Spinal cord (tissue), 10 donors: ENCODE data around the gene FLRT2. TPM values are rescaled to one million over a fixed set of nuclear protein-coding genes. Genes with fewer than 3 reads are reported as not detected.

ENCODE experiments used
- DNase-seq, 6 donors: peaks; one replicate each; pipeline versions ENCODE4 v3.0.0 to v3.0.0-alpha.2; 2013 to 2015; ENCODE audit warnings: low spot score in 6 of 6, low read depth in 4 of 6
- H3K27ac ChIP-seq: one replicate; pipeline ENCODE4 v1.5.1; 2013; ENCODE audit warnings: low read depth, low read length, control low read depth
- H3K27me3 ChIP-seq: one replicate; pipeline ENCODE4 v1.6.1; 2013; ENCODE audit warnings: low read length; ENCODE audit not compliant: control insufficient read depth, insufficient read depth
- H3K36me3 ChIP-seq: one replicate; pipeline ENCODE4 v1.6.1; 2013; ENCODE audit warnings: low read length; ENCODE audit not compliant: control insufficient read depth, insufficient read depth
- H3K4me1 ChIP-seq: one replicate; pipeline ENCODE4 v1.6.1; 2013; ENCODE audit warnings: low read length; ENCODE audit not compliant: control insufficient read depth, insufficient read depth
- H3K4me3 ChIP-seq: one replicate; pipeline ENCODE4 v1.5.1; 2013; ENCODE audit warnings: low read depth, low read length, control low read depth
- H3K9me3 ChIP-seq: one replicate; pipeline ENCODE4 v1.6.1; 2013; ENCODE audit warnings: low read length; ENCODE audit not compliant: control insufficient read depth, insufficient read depth
- WGBS: methylation state at CpG from one replicate; pipeline ENCODE4 v1.1.5; 2013; ENCODE audit warnings: missing lambda C conversion rate; ENCODE audit not compliant: insufficient coverage; 5-methylcytosine and 5-hydroxymethylcytosine counted together
- polyA plus RNA-seq, 2 donors: library from polyadenylated mRNA; unstranded; fragments of 120-200 nt; gene quantifications; one replicate each; pipeline ENCODE4 v1.2.1, GENCODE V29; 2013; ENCODE audit not compliant: insufficient read length in 2 of 2
- total RNA-seq, 2 donors: library from RNA; depleted of rRNA in 1 of 2; stranded (reverse); fragments of 120-200 nt in 1 of 2; fragments of >200 nt in 1 of 2; gene quantifications; one replicate each; pipeline versions ENCODE4 v1.2.3 to v1.2.4, GENCODE V29; 2013 to 2014
- donor health status: healthy.

Gene FLRT2
- total and polyA plus RNA-seq, 4 donors = 60.2 to 215 (median 65.3) TPM

DNA sequence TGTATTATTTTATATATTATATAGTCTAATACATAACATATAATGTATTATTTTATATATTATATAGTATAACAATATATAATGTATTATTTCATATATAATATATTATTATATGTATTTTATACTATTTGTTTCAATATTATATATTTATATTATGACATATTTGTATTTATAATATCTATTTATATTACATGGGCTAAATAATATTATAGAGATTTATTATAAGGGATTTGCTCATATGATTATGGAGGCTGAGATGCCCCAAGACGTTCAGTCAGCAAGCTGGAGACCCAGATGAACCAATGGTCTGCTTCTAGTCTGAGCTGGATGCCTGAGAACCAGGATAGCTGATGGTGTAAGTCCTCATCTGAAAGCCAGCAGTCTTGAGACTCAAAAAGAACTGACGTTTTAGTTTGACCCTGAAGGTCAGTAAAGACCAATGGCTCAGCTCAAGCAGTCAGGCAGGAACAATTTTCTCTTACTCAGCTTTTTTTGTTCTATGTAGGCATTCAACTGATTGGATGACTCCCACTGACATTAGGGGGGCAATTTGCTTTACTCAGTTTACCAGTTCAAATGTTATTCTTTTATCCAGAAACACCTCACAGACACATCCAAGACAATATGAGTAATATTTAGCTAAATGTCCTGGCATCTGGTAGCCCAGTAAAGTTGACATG, 130.4 kb downstream of the FLRT2 start:
- no peak for DNase-seq
- WGBS = 64% methylated on average over 2 of the region's 2 CpGs
- Histone ChIP-seq H3K27ac (no peak overlapping the region), H3K4me3 (no peak overlapping the region), H3K27me3 (no peaks in the 10 kb centered on the region), H3K9me3 (no peaks in the 10 kb centered on the region), H3K36me3 (no peaks in the 10 kb centered on the region), H3K4me1 (no peaks in the 10 kb centered on the region)

DNA sequence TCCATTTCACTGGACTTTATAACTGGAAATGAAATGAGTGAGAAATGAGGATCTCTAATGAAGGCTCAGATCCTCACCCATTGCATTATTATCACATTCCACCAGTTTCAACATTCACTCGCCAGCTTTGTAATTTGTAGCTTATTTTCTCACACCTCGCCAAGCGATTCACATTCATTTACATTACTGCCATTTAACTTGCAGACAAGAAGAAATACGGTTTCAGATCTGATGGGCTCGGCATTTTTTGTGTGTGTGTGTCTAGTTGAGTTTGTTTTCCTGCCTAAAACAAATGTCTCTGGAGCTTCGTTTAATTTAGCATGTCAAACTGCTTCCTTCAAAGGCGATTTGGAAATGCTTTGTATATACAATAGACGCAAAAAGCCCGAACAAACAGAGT, 132.2 kb downstream of the FLRT2 start:
- DNase-seq = peak in 2 of 6 donors; percentile 18 to 76
- H3K4me3 ChIP-seq = no peak overlapping the region
- WGBS = no CpG with 5 or more reads among the region's 9 CpGs
- no peak overlapping the region for H3K27ac ChIP-seq
- no peaks in the 10 kb centered on the region for H3K4me1 ChIP-seq
- H3K27me3 ChIP-seq = no peaks in the 10 kb centered on the region
- no peaks in the 10 kb centered on the region for H3K9me3 ChIP-seq
- no peaks in the 10 kb centered on the region for H3K36me3 ChIP-seq

GRCh38 chr14:85663256-85663655, 133.3 kb downstream of the FLRT2 start:
- Histone ChIP-seq H3K27ac (no peak overlapping the region), H3K4me3 (no peak overlapping the region), H3K36me3 (no peaks in the 10 kb centered on the region), H3K27me3 (no peaks in the 10 kb centered on the region), H3K4me1 (no peaks in the 10 kb centered on the region), H3K9me3 (no peaks in the 10 kb centered on the region)
- no CpG with 5 or more reads among the region's 2 CpGs for WGBS
- DNase-seq = no peak

DNA sequence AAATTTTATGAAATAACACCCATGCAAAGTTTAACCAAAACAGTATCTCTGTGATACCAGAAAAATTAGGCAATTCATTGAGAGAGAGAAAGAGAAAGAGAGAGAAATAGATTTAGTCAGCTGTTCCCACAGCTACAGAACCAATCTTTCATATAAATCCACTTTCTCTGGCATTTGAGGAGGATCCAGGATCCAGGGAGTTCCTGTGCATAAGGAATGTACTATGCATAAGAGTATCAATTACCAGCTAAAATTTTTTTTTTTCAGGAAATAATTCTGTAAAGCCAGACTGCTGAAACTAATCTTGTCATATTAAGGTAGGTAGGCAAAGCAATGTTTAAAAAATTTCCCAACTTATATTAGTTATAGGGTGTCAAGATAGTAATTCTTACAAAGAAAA, 133.7 kb downstream of the FLRT2 start:
- Histone ChIP-seq H3K9me3 (no peaks in the 10 kb centered on the region), H3K27ac (no peak overlapping the region), H3K27me3 (no peaks in the 10 kb centered on the region), H3K4me1 (no peaks in the 10 kb centered on the region), H3K4me3 (no peak overlapping the region), H3K36me3 (no peaks in the 10 kb centered on the region)
- DNase-seq = no peak

DNA sequence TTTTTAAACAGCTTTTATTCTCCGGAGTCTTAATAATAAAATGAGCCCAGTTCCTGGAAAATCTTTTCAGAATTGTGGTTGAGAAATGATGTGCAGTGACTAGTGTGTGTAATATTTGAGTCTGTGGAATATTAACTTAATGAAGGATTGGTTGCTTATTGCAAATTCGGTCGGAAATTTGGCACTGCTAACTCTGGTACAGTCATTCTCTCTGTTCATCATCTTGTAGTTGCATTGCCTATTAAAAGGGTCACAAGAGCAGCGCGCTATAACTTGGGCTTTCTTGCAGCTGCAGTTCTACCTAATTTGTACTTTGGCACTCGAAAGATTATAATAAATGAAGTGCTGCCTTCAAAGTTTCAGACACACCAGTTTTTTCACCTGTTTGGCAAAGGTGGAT, 146.0 kb downstream of the FLRT2 start:
- 96% methylated on average over 4 of the region's 6 CpGs for WGBS
- Histone ChIP-seq H3K9me3 (no peaks in the 10 kb centered on the region), H3K4me3 (no peak overlapping the region), H3K27me3 (no peaks in the 10 kb centered on the region), H3K4me1 (no peaks in the 10 kb centered on the region), H3K36me3 (no peaks in the 10 kb centered on the region), H3K27ac (no peak overlapping the region)
- no peak for DNase-seq

GRCh38 chr14:85686908-85687307, 157.0 kb downstream of the FLRT2 start:
- no peak for DNase-seq
- H3K9me3 ChIP-seq = no peaks in the 10 kb centered on the region
- no peaks in the 10 kb centered on the region for H3K36me3 ChIP-seq
- WGBS = no CpG with 5 or more reads among the region's 1 CpG
- H3K27me3 ChIP-seq = no peaks in the 10 kb centered on the region
- no peaks in the 10 kb centered on the region for H3K4me1 ChIP-seq
- H3K4me3 ChIP-seq = no peak overlapping the region
- no peak overlapping the region for H3K27ac ChIP-seq

DNA sequence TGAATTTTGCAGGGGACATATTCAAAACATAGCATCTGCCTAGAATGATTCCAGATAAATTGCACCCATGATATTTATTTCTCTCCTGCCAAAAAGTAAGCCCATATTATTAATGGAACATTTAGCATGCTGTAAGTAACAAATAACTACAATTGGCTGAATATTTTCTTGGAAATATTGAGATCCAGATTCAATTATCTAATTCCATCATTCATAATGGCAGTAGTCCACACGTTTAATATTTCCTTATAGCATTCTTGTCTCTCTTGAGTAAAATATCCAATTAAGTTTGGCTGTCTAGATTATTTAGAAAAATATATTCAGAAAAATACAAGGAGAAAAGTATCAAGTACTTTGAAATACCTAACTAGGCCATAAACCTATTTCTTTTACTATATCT, 157.5 kb downstream of the FLRT2 start:
- no peak overlapping the region for H3K27ac ChIP-seq
- no CpG with 5 or more reads among the region's 1 CpG for WGBS
- H3K4me3 ChIP-seq = no peak overlapping the region
- no peaks in the 10 kb centered on the region for H3K36me3 ChIP-seq
- DNase-seq = no peak
- H3K9me3 ChIP-seq = no peaks in the 10 kb centered on the region
- no peaks in the 10 kb centered on the region for H3K4me1 ChIP-seq
- no peaks in the 10 kb centered on the region for H3K27me3 ChIP-seq

GRCh38 chr14:85688006-85688405, 158.1 kb downstream of the FLRT2 start:
- no CpG with 5 or more reads among the region's 1 CpG for WGBS
- no peak for DNase-seq
- no peaks in the 10 kb centered on the region for H3K9me3 ChIP-seq
- H3K36me3 ChIP-seq = no peaks in the 10 kb centered on the region
- no peaks in the 10 kb centered on the region for H3K4me1 ChIP-seq
- no peak overlapping the region for H3K27ac ChIP-seq
- no peaks in the 10 kb centered on the region for H3K27me3 ChIP-seq
- H3K4me3 ChIP-seq = no peak overlapping the region

- WGBS = 90% methylated on average over 2 of the region's 2 CpGs
- no peak overlapping the region for H3K27ac ChIP-seq
Observed at GRCh38 chr14:85695300-85695699, 165.4 kb downstream of the FLRT2 start.

GRCh38 chr14:85701116-85701515, 171.2 kb downstream of the FLRT2 start:
- Histone ChIP-seq H3K36me3 (no peaks in the 10 kb centered on the region), H3K4me3 (no peak overlapping the region), H3K27me3 (no peaks in the 10 kb centered on the region), H3K27ac (no peak overlapping the region), H3K4me1 (no peaks in the 10 kb centered on the region), H3K9me3 (no peaks in the 10 kb centered on the region)
- 75% methylated on average over 4 of the region's 6 CpGs for WGBS
- DNase-seq = no peak

More at GRCh38 chr14:85695300-85695699, 165.4 kb downstream of the FLRT2 start:
- Histone ChIP-seq H3K4me1 (no peaks in the 10 kb centered on the region), H3K4me3 (no peak overlapping the region), H3K9me3 (no peaks in the 10 kb centered on the region), H3K36me3 (no peaks in the 10 kb centered on the region), H3K27me3 (no peaks in the 10 kb centered on the region)
- no peak for DNase-seq
